HG03039 (cell line): ENCODE data around the gene SLX4.
"Not testable (repeated sequence)": the region's sequence is repeated elsewhere in the genome, so short reads cannot be mapped to it uniquely, and the experiment has no call there.

Experiments
- ATAC-seq: cut with Tn5 transposase; IDR thresholded peaks from one replicate; pipeline ENCODE4 v1.9.1; 2021; ENCODE audit warnings: mild to moderate bottlenecking, moderate library complexity; ENCODE audit not compliant: unreplicated experiment

SLX4 gene

DNA sequence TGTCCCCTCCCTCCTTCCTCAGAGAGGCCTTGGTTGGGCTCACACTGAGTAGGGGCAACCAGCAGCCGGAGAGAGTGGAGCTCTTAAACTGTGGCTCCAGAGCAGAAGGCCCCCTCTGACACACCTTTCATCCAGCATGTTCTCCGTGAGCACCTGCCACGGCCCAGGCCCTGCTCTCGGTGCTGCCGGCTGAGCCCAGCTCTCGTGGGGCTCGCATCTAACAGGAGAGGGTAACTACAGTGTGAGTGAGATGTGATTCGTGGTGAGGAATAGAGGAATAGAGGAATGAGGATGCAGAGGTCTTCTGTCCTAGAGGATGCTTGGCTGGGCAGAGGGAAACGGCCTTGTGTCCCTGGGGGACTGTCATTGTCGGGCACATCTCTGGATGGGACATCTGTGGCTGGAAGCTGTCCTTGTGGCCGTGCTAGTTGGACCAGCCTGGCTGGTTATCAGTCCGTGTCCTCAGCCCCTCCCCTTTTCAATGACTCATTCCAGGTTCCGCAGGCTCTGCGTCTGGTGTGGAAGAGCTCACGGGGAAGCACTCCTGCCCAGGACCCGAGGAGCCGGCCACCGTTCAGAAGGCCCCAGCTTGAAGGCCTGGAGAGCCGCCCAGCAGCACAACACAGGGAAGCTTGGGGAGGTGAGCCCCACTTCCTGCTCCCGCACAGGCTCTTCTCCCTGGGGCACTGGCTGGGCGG, 31.1 kb upstream of the SLX4 start:
- ATAC-seq: no peak

DNA sequence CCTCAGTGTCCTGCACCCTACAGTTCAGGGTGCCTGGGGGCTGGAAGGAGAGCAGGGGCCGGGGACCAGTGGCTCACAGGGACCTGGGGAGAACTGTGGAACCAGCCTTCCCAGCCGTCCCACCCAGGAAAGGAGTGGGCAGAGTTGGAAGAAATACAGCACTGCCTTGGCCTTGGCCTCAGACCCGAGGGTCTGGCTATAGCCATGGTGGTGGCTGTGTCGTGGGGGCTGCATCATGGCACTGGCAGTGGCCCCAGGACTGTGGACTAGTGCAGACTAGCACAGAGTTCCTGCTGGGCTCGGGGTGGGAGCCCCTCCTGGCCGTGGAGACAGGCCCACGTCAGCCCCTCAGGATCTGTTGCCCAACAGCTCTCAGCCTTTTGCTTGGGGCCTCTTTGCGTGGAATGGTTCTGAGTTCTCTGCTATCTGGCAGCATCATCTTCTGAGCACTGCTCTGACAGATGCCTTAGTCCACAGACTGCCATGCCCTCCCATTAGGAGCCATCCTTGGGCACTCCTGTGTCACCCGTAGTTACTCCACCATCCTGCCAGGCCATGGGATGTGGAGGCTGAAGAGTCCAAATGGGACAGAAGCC, 30.5 kb upstream of the SLX4 start:
- no peak for ATAC-seq

DNA sequence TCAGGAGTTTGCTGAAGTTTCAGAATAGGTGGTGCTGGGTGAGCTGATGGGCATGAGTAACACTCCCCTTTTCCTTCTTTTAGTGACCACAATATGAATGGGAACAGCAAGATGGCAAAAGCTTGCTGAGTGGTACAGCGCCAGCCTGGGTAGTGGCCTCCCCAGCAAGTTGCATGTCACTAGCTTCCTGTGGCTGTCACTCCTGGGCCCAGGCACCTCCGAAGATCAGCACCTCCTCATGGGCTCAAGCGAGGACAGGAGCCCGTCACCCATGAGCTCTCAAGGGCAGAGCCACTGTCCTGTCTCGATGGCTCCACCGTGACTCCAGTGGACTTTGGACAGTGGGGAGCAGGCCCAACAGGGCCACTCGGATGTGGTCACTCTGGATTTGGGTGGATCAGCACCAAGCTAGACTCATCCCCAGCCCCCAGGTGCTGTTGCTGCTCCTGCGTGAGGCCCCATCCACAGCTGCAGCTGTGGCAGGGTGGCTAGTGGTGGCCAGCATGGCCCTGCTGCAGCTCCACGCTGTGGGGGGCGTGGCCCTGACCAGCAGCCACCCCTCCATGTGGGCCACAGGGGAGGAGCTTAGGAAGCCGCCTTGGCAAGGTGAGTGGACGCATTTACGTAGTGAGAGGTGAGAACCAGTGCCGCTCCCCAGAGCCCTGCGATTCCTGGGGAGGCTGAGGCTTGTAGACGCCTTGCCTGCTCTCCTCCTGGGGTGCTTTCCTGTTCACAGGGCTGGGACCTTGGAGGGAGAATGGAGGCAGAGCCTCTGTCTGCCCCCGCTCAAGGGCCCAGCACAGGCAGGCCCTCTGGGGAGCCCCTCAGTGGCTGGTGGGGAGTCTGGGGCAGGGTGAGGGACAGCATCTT, 29.5 kb upstream of the SLX4 start:
- no peak for ATAC-seq

DNA sequence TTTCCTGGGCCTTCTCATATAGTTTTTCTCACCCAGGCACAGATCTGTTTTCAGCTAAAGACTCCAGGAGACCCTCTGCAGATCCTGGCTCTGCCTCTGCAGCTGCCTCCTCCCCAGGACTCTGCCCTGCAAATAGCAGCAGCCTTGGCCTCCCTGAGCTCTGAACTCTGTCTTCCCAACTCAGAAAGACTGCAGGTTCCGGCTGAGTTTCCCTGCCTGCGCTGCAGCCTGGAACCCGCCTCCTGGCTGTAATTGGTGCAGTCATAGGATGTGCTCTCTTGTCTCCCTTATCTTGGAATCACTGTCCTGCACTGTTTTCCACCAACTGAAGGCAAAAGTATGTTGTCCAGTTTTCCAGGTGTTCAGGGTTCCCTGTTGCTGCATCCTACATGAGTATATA, 28.8 kb upstream of the SLX4 start:
- no peak for ATAC-seq

DNA sequence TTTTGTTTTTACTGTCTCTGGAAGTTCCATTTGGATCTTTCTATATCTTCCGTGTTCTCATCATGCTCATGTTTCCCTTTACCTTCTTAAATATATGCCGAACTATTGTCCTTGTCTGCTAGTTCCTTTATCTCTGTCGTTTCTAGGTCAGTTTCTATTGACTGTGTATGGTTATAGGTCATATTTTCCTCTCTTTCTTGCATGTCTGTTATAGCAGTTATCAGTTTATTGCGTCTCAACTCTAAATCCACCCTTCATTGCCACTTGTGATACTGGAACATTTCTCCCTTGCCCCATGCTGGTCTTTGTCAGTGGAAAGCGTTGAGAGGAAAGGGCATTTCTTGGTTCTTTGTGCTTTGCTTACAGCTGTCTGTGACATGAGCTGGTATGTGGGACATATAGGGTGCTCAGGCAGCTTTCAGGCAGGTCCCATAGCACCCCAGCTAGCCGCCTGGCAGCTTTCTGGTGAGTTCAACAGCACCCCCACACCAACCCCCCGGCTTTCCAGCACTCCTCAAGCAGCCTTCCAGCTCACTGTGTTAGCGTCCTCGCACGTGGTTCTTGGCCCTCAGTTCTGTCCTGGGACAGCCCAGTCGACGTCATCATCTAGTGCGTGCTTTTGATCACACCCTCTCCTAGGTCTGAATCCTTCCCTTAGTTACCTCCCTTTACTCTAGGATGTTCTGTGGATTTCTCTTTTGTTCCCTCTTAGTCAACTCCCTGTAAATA, 27.7 kb upstream of the SLX4 start:
- no peak for ATAC-seq

DNA sequence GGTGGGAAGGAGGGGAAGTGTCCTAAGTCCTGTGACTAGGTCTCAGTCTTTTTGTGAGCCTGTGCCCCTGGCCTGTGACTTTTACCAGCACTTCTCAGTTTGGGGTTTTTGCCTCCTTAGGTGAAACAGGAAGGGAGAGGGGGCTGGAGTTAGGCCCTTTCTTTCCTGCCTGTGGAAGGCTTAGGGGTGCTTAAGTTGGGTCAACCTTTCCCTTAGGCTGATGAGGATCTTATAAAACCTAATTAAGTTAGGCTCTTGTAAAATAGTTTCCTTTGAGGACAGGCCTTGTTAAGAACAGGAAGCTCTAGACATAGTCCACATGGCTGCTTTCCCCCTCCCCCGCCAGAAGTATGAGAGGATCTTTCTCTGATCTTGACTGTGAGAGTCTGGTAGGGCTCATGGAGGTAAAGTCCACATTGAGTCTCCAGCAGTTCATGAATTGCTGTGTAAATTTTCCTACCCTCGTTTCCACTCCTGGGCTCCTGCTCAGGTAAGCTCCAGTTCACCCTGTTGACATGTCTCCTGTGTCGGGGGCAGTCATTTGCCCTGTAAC, 26.0 kb upstream of the SLX4 start:
- ATAC-seq: no peak

DNA sequence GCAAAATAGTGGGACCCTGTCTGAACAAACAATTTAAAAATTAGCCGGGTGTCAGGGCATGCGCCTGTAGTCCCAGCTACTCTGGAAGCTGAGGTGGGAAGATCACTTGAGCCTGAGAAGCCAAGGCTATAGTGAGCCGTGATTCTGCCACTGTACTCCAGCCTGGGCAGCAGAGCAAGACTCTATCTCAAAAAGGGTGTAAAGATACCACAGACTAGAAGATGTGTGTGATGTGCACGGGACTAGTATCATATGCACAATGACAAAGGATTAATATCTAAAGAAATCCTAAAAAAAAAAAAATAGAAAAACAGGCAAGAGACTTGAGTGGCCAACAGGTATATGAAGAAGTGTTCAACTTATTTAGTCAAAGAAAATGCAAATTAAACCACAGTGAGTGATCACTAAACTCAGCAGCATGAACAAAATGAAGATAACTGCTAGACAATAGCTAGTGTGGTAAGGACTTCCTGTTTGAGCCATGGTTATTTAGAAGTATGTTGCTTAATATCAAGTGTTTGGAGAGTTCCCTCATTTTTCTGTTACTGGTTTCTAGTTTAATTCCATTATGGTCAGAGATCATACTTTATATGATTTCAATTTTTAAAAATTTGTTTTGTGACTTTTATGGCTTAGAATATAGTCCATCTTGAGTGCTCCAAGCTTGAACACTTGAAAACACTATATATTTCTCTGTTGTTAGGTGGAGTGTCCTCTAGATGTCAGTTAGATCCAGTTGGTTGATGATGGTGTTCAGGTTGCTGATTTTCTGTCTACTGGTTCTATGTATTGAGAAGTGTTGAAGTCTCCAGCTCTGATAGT, 14.7 kb upstream of the SLX4 start:
- ATAC-seq: no peak

DNA sequence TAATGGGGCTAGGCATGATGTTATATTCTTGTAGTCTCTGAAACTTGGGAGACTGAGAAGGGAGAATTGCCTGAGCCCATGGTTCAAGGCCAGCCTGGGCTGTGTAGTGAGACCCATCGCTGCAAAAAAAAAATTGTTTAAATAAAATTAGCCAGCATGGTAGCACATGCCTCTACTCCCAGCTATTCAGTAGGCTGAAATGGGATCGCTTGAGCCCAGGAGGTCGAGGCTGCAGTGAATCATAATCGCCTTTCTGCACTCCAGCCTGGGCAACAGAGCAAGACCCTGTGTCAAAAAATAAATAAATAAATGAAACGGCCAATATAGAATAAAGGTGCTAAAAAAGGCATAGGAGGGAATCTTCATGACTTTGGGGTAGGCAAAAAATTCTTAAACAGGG, 13.9 kb upstream of the SLX4 start:
- no peak for ATAC-seq

DNA sequence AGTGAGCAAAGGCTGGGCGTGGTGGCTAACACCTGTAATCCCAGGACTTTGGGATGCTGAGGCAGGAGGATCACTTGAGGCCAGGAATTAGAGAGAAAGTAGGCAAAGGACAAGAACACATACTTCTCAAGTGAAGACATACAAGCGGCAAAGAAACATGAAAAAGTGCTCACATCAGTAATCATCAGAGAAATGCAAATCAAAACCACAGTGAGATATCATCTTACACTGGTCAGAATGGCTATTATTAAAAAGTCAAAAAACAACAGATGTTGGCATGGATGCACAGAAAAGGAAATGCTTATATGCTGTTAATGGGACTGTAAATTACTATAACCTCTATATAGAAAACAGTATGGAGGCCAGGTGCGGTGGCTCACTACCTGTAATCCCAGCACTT, 12.2 kb upstream of the SLX4 start:
- no peak for ATAC-seq

DNA sequence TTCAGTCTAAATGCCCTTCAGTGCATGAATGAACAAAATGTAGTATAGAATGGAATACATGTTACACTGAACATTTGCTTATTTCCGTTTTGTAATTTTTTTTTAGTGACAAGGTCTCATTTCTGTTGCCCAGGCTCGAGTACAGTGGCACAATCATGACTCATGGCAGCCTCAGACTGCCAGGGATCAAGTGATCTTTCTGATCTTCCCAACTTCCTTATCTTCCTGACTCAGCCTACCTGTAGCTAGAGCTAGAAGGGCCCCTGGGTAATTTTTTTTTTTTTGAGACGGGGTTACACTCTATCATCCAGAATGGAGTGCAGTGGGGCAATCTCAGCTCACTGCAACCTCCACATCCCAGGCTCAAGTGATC, 7.3 kb upstream of the SLX4 start:
- no peak for ATAC-seq

DNA sequence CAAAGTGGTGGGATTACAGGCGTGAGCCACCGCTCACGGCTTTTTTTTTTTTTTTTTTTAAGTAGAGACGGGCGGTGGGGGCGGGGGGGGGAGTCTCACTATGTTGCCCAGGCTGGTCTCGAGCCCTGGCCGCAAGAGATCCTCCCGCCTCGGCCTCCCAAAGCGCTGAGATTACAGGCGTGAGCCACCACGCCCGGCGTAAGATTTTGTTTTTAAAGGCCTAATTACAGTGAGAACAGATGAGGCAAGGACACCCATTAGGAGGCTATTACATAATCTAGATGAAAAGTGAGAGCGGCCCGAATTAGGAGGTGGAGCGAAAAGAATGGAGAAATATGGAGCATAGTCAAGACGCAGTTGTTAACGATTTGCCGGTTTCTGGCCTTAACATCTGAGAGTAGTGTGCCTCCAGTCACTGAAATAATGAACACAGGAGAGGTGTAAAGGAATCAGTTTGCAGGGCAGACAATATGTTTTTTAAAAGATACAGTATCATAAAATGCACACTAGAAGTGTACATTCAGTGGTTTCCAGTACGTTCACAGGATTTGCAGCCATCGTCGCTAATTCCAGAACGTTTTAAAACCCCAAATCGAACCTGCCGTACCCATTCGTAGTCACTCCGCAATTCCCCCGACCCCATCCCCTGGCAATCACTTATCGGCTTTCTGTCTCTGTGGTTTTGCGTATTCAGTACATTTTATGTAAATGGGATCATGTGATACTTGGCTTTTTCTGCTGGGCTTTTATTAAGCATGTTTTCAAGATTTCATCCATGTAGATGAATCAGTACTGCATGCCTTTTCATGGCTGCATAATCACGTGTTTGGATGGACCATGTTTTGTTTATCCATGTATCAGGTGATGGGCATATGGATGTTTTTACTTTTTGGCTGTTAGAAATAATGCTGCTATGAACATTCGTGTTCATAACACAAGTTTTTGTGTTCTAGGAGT, 1.4 kb upstream of the SLX4 start:
- ATAC-seq: no peak

DNA sequence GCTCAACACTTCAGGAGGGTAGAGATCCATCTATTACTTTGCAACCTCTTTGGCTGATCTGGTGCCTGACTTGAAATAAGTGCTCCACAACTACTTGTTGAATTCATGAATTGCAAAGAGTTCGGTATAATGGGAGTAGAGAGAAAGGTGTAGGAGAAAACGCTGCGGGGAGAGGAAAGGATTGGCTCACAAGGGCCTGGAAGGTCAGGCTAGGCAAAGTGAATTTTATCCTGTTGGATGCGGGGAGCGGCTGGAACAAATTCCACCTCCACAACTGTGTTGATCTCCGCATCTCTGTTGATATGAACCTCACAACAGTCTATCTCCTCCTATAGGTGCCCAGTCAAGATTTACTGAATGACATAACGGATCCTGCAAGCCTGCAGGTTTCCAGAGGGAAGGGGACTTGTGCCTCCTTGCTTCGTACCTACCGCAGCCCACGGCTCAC, 684 bp downstream of the SLX4 start:
- ATAC-seq: no peak

DNA sequence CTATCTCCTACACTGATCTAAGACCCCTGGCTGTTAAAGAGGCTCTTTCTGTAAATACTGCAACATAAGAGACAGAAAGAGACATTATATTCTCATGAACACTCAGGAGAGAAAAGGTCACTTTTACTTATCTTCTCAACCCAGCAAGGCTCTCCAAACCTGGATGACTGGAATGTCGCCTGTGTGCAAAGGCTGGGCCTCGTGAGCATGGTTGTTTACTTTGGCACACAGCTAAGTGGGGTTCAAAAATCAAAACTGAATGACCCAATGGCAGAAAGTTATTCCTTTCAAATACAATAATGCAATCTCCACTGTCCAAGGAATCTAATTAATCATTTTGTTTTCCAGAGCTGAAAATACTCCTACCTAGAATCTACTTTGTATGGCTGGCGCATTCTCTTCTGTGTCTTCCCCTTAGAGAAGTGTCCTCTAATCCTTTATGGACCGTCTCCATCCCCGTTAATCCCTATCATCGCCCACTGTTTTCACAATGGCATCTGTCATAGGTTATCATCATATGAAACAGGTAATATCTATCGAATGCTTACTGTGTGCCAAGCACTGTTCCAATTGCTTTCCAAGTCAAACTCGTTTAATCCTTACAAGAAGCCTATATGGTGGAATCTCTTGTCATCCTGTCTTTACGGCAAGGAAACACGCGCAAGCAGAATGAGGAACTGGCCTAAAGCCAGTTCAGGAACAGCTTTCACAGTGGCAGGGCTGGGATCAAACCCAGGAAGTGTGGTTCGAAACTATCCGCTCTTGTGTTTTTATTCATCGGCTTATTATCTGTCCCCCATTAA, 1.3 kb downstream of the SLX4 start:
- no peak for ATAC-seq

DNA sequence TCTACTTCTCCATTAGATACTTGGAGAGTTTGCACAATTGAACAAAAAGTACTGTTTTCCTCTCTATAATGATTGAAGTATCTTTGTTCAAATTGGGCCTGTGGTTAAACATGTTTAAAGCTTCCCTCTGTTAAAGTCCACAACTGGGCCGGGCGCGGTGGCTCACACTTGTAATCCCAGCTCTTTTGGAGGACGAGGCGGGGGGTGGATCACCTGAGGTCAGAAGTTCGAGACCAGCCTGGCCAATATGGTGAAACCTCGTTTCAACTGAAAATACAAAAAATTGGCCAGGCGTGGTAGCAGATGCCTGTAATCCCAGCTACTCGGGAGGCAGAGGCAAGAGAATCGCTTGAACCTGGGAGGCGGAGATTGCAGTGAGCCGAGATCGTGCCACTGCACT, 2.4 kb downstream of the SLX4 start:
- ATAC-seq: not testable (repeated sequence)

DNA sequence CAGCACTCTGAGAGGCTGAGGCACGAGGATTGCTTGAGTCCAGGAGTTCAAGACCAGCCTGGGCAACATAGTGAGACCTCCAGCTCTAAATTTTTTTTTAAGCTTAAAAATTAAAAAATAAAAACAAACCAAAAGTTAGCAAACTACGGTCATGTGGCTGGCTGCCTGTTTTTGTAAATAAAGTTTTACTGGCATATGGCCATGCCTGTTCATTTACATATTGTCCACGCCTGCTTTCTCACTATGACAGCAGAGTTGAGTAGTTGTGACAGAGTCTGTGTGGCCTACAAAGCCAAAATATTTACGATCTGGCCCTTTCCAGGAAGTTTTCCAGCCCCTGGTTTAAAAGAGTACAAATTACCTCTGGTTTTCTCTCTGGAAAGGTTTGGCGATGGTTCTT, 3.3 kb downstream of the SLX4 start:
- ATAC-seq: no peak

DNA sequence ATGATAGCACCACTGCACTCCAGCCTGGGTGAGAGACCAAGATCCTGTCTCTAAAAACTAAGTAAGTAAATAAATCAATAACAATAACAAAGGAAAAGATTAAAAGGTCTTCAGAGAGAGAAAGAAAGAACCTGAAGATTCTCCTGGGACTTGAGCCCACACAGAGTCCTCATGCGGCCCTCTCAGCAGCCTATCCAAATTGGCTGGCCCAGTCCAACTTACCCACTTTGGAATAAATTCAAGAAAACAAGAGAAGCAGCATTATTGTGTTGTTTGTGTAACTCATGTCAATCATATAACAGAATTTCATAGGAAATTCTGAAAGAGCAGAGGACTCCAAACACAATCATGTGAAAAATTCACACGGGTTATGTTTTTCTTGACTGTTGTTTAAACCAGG, 3.8 kb downstream of the SLX4 start:
- ATAC-seq: no peak

DNA sequence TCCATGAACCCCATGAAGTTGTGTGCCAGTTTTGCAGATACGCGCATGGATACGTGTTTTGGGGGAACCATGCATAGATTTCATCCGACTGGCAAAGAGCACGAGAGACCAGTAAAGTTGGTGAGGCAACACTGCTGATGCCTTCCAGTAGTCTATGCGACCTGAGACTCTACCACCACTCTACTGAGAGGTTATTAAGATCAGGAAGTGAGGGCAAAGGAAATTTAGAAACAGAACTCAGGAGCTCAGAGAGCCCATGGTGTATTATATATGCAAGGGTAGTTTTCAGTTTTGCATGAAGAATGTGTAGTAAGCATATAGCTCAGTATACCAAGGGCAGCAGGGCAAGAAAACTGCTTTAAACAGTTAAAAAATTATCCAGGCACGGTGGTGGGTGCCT, 4.2 kb downstream of the SLX4 start:
- ATAC-seq: no peak

DNA sequence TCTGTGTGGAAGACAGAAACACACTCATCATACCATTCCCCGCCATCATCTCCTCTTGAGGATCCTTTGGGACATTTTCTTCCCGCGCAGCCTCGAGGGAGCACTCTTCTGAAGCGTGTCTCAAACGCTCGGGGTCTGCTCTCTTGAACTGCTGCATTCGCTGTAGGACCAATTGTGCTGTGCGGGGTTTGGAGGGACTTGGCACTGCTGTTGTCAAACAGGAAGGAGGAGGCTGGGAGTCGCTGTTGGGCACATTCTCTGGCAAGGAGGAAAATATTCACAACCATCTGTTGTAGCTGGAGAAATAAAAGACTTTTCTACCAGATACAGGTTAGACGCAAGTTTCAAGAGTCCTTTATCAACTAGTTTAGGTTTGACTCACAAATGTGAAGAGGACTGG, 5.0 kb downstream of the SLX4 start:
- no peak for ATAC-seq
